ENCODE results near the gene KCNA4.
"Not testable (repeated sequence)": the region's sequence is repeated elsewhere in the genome, so short reads cannot be mapped to it uniquely, and the experiment has no call there.

The KCNA4 gene

GRCh38 chr11:30016588-30017363 lies at the start of gene KCNA4:
KCNA4 (minus strand) TSS chr11:30017030; CDS start chr11:30012678, 4,352 bp downstream.
- no peak for DNase-seq

- no peak for DNase-seq
Observed at GRCh38 chr11:30062103-30062502, 45.3 kb upstream of the KCNA4 start.

- no peak for DNase-seq
Observed at GRCh38 chr11:30059172-30059815, 42.5 kb upstream of the KCNA4 start.

GRCh38 chr11:30049214-30049613 lies 32.4 kb upstream of the KCNA4 start:
- DNase-seq, result no peak

- DNase-seq, result no peak
Observed at GRCh38 chr11:30046578-30046945, 29.7 kb upstream of the KCNA4 start.

GRCh38 chr11:30045921-30046577 lies 29.2 kb upstream of the KCNA4 start:
- no peak for DNase-seq

- DNase-seq, result no peak
Observed at GRCh38 chr11:30045144-30045543, 28.3 kb upstream of the KCNA4 start.

- no peak for DNase-seq
Observed at GRCh38 chr11:30041171-30041570, 24.3 kb upstream of the KCNA4 start.

- DNase-seq, result not testable (repeated sequence)
Observed at GRCh38 chr11:30034746-30035145, 17.9 kb upstream of the KCNA4 start.

- not testable (repeated sequence) for DNase-seq
Observed at GRCh38 chr11:30034166-30034565, 17.3 kb upstream of the KCNA4 start.

GRCh38 chr11:30025396-30026139 lies 8.7 kb upstream of the KCNA4 start:
- no peak for DNase-seq

GRCh38 chr11:30023074-30023473 lies 6.2 kb upstream of the KCNA4 start:
- DNase-seq, result no peak

GRCh38 chr11:30019481-30019880 lies 2.7 kb upstream of the KCNA4 start:
- DNase-seq, result no peak

GRCh38 chr11:30018495-30018894 lies 1.7 kb upstream of the KCNA4 start:
- no peak for DNase-seq

- no peak for DNase-seq
Observed at GRCh38 chr11:30017445-30017895, 640 bp upstream of the KCNA4 start.

- no peak for DNase-seq
Observed at GRCh38 chr11:30015725-30016412, 961 bp downstream of the KCNA4 start.

- no peak for DNase-seq
Observed at GRCh38 chr11:30012346-30012745, 4.5 kb downstream of the KCNA4 start.

- no peak for DNase-seq
Observed at GRCh38 chr11:30009060-30009459, 7.8 kb downstream of the KCNA4 start.

GRCh38 chr11:30006876-30007275 lies 10.0 kb downstream of the KCNA4 start:
- DNase-seq, result no peak

- no peak for DNase-seq
Observed at GRCh38 chr11:30002157-30002785, 14.6 kb downstream of the KCNA4 start.

- DNase-seq, result no peak
Observed at GRCh38 chr11:30000986-30001750, 15.7 kb downstream of the KCNA4 start.
